ENCODE data around the gene DMXL2.

Gene DMXL2

DNA sequence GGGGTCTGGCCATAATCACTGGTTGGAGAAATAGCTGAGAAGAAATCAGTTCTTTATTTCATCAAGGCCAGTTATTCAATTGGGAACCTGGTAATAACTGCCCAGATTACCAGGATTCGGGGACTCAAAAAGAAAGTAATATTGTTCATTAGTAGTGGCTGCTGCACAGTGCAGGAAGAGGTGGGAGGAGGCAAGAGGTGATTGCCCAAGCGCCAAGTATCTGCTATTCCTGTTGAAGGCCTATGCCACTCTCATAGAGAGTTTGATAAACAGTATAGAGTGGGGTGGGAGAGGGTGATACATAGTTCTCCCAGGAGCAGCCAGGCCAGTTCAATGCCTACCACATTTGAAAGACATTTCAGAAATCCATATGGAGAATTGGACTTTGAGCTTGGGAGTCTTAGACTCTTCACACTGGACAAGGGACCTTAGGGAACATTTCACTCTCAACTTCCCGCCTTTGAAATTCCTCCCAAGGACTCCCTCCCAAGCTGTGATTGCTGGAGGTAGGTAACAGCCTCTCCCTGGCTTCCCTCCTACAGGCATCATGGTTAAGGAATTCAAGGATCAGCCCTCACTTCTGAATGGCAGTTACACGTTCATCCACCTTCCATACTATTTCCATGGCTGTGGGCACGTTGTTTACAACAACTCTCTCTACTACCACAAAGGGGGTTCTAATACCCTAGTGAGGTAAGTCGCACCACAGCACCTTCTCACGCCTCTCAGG is 221.4 kb downstream of the DMXL2 start:
- H3F3A ChIP-seq (ENCODE audit: insufficient read depth, low read length) = no peaks in the 10 kb centered on the region
- H3K36me3 ChIP-seq (ENCODE audit: insufficient read depth, low read length) = no peaks in the 10 kb centered on the region
- H3K27ac ChIP-seq (ENCODE audit: low read depth, low read length, poor library complexity, severe bottlenecking) = no peak overlapping the region
- no peak for TF ChIP-seq EZH2 (IDR thresholded peaks at IDR 0.05; ENCODE audit: borderline replicate concordance, low read length)
- TF ChIP-seq, protein P1, sequence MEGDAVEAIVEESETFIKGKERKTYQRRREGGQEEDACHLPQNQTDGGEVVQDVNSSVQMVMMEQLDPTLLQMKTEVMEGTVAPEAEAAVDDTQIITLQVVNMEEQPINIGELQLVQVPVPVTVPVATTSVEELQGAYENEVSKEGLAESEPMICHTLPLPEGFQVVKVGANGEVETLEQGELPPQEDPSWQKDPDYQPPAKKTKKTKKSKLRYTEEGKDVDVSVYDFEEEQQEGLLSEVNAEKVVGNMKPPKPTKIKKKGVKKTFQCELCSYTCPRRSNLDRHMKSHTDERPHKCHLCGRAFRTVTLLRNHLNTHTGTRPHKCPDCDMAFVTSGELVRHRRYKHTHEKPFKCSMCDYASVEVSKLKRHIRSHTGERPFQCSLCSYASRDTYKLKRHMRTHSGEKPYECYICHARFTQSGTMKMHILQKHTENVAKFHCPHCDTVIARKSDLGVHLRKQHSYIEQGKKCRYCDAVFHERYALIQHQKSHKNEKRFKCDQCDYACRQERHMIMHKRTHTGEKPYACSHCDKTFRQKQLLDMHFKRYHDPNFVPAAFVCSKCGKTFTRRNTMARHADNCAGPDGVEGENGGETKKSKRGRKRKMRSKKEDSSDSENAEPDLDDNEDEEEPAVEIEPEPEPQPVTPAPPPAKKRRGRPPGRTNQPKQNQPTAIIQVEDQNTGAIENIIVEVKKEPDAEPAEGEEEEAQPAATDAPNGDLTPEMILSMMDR (IDR thresholded peaks at IDR 0.05; ENCODE audit: low read length) = no peak
- no peak overlapping the region for H2AFZ ChIP-seq (ENCODE audit: low read length)
- no peaks in the 10 kb centered on the region for H3K9me3 ChIP-seq (ENCODE audit: low read length)
- no peaks in the 10 kb centered on the region for H3K4me1 ChIP-seq (ENCODE audit: insufficient read depth, low read length, severe bottlenecking)
- H3K4me3 ChIP-seq (ENCODE audit: low read depth, low read length, poor library complexity, severe bottlenecking) = no peak overlapping the region
- H3K9ac ChIP-seq (ENCODE audit: low read length) = no peak overlapping the region
- H4K20me1 ChIP-seq (ENCODE audit: insufficient read depth, low read length) = no peaks in the 10 kb centered on the region
- no peaks in the 10 kb centered on the region for H3K27me3 ChIP-seq (ENCODE audit: insufficient read depth, low read length)
- no peaks in the 10 kb centered on the region for H3K79me2 ChIP-seq (ENCODE audit: insufficient read depth, low read length)
- H3K9me2 ChIP-seq (ENCODE audit: low read depth, low read length) = no peaks in the 10 kb centered on the region
- H3K4me2 ChIP-seq (ENCODE audit: low read length) = no peak overlapping the region

DNA sequence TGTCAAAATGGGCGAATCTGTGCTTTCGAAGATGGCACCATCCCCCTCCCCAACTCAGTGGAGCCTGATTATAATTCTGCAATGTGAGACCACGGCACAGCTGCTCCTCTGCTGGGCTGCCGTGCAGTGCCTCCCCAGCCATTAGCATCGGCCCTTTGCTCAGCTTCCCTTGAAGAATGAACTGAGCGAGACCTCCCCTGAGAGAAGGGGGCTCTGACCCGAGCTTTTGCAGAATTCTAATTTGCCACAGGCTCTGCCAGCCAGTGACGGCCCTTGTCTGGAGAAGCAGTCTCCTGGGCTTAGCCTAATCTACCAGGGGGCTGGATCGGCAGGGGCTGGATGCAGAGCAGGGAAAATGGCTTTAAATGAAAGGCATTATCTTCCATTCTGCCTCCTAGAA is 223.9 kb downstream of the DMXL2 start:
- no peak for TF ChIP-seq EZH2 (IDR thresholded peaks at IDR 0.05; ENCODE audit: borderline replicate concordance, low read length)
- TF ChIP-seq, protein P1 (IDR thresholded peaks at IDR 0.05; ENCODE audit: low read length) = no peak

More for the DNA sequence above, 223.9 kb downstream of the DMXL2 start:
- no peak overlapping the region for H3K4me3 ChIP-seq (ENCODE audit: low read depth, low read length, poor library complexity, severe bottlenecking)
- no peak overlapping the region for H3K9ac ChIP-seq (ENCODE audit: low read length)
- H2AFZ ChIP-seq (ENCODE audit: low read length) = no peak overlapping the region
- H3K36me3 ChIP-seq (ENCODE audit: insufficient read depth, low read length) = no peaks in the 10 kb centered on the region
- no peaks in the 10 kb centered on the region for H3K27me3 ChIP-seq (ENCODE audit: insufficient read depth, low read length)
- H3K79me2 ChIP-seq (ENCODE audit: insufficient read depth, low read length) = no peaks in the 10 kb centered on the region
- no peaks in the 10 kb centered on the region for H3K9me3 ChIP-seq (ENCODE audit: low read length)
- no peaks in the 10 kb centered on the region for H3K4me1 ChIP-seq (ENCODE audit: insufficient read depth, low read length, severe bottlenecking)
- H3K27ac ChIP-seq (ENCODE audit: low read depth, low read length, poor library complexity, severe bottlenecking) = no peak overlapping the region
- H3K9me2 ChIP-seq (ENCODE audit: low read depth, low read length) = no peaks in the 10 kb centered on the region
- H4K20me1 ChIP-seq (ENCODE audit: insufficient read depth, low read length) = no peaks in the 10 kb centered on the region
- no peak overlapping the region for H3K4me2 ChIP-seq (ENCODE audit: low read length)
- H3F3A ChIP-seq (ENCODE audit: insufficient read depth, low read length) = no peaks in the 10 kb centered on the region

Data from OCI-LY1 (cell line).